Measurements from ENCODE around the gene SRRM2.

Gene SRRM2

DNA sequence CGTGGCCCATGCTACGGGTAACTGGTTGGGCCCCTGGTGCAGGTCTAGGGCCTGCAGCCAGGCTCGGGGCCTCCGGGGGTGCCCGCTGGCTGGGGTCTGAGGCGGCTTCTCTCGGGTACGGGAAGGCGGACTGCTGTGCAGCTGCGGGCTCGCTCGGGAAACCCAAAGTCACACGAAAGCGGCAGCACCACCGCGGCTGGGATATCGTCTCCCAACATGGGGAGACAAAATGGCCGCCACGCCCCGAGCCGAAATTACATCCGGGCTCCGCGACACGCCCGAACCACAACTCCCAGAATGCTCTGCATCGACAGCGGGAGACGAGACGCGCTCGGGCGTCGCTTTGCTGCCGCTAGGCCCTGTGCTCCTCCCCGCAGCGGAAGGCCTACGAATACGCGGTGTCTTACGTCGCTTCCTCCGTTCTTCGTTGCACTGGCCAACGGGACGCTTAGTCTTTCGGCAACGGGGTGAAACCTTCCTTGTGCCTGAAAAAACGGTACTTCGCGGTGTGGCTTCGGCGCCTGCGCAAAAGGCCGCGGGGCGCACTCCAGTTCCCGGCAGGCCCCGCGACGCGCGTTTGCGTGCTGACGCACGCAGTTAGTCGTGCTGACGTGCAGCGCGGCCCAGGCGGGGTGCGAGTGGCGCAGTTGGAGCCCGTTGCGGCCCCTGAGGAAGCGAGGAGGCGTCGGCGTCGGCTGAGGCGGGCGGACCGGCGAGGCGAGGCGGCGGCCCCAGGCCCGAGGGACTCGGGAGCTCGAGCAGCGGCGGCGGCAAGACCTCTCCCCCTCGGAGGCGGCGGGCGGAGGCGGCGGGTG is at the start of gene SRRM2:
SRRM2 (plus strand) TSS at position 604 of the 815 bp plus-strand sequence. CDS start 3,727 bp downstream, outside the sequence.
- peak; percentile 88 to 90 for DNase-seq (ENCODE audit: low read depth in 2 of 2)

DNA sequence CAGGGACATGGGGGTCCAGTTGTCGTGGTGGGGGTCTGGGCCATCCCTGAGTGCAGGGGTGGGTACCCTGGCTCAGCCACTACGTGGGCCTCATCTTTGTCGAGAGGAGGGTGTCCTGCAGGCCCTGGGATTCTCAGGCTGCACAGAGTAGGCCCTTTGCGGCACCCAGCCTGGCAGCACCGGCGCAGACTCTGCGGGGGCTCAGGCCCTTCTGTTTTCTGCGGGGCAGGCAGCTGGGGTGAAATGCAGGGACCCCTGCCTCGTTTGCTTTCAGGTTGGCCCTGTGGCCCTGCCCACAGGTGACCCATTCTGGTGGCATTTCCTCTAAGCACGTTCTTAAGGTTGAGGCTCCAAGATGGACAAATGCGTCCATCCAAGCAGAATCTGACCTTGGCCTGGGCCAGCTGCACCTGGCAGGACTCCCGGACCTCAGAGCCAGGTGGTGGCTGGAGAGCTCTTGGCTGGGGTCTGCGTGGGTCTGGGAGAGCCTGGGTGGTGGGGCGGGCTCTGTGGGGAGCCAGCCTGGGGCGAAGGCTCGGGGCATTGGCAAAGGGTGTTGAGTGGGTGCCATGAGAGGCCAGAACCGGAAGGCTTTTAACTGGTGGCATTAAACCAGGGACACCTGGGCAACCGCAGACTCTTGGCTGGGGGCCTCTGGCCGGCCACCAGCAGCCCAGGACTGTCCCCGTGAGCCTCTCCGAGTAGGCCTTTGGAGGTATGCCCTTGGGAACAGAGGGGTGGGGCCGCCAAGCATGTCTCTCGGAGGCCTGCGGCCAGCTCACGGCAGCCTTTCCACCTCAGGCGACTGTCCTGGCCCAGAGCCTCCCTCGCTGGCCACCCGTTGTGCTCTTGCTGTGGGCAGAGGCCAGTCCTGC is 49.3 kb upstream of the SRRM2 start:
- no peak for DNase-seq (ENCODE audit: low read depth in 2 of 2)

DNA sequence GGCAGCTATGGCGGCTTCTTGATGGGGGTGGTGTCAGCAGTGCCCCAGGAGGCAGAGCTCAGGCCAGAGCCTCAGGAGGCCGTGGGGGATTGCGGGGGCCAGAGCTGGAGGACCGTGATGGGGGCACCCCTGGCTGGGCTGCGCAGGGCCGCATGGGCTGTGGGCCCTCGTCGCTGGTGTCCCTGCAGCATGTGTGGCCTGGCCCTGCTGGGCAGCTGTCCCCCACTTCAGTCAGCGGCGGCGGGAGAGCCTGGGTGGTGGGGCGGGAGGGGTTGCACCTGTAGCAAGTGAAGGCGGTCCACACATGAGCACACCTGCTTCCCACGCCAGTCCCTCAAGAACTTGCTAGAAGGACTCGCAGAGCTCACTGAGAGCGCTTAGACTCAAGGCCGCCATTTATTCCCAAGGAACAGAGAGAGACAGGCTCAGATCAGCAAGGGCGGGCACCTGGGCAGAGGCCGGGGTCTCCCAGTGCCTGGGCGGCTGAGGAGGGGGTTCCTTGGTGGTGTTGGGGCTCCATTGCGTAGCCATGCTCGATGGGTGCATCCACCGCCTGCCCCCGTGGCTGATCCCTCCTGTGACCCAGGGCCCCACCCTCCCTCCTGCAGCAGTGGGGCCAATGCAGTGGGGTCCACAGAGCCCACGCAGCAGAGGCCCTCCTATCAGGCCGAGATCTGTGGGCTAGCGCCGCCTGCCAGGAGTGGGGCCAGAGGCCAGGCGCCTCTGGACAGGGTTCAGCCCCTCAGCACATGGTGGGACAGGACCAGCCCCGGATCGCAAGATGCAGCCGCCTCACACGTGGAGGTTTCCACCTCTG is 48.1 kb upstream of the SRRM2 start:
- no peak for DNase-seq (ENCODE audit: low read depth in 2 of 2)

DNA sequence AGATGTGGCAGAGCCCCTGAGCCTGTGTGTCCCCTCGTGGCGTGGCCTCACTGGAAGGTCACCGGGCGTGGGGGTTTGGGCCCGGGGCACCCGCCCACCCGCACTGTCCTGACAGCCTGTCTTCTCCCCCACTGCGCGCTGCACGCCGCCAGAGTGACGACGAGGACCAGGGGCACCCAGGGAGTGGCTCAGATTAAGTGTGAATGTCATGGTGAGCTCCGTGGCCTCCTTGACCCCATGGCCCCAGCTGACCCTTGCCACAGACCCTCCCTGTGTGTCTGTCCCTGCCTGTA is 47.5 kb upstream of the SRRM2 start:
- no peak for DNase-seq (ENCODE audit: low read depth in 2 of 2)

DNA sequence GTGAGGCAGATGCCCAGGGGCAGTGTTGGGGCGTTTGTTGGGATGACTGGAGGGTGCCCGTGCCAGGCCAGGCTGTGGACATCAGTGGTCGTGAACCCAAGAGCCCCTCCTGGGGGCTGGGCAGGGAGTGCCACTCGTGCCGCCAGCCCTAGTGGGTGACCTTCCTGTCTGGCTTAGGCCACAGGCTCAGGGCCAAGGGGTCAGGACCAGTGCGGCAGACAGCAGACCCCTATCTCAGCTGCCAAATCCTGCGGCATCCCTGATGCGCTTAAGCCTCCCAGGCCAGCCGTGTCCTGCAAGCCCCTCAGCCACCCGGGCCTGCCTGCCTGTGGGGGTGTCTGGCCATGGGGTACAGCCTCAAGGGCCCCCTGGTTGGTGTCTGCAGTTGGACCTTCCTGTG is 47.1 kb upstream of the SRRM2 start:
- DNase-seq (ENCODE audit: low read depth in 2 of 2): no peak

DNA sequence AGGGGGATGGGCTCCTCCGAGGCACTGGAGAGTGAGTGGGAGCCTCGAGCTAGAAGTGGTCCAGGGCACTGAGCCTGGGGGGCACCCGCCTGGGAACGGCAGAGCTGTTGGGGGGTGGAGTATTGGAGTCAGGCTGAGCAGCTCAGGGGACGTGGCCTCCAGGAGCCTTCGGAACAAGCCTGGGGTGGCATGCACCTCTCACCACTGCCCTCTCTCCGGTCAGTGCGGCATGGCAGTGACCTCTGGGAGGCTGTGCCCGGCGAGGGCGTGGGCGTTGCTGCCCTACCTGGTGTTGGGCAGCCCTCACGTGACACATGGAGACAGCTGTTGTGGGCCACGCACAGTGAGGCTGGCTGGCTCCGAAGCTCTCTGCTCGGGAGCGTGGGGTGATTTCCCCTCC is 46.4 kb upstream of the SRRM2 start:
- no peak for DNase-seq (ENCODE audit: low read depth in 2 of 2)

DNA sequence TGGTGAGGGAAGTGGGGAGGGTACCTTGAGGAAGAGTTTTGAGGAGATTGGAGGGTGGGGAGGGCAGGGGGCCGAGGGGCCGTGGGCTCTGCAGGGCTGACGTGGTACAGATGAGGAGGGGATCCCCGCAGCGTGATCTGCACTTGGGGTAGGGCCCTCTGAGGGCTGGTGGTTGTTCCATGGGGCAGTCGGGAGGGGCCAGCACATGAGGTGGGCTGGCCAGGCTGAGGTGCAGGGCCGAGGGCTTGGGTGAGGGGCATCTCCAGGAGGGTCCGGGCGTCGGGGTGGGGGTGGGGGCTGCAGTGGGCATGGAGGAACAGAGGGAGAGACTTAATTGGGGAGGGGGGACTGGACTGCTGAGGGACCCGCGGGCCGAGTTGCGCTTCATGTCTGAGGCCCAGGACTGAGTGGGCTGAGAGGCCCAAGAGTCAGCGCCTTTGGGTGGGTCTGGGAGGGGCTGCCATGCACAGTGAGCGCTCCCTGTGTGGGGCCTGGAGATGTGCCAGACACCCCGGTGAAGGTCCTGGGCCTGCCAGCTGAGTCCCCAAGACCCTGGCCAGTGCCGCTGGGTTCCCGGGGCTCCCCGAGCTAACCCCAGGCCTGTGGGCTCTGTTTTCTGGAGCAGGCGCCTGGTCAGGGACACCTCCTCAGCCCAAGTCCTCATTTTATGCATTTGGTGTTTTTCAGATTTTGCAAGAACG is 45.7 kb upstream of the SRRM2 start:
- DNase-seq (ENCODE audit: low read depth in 2 of 2): no peak

DNA sequence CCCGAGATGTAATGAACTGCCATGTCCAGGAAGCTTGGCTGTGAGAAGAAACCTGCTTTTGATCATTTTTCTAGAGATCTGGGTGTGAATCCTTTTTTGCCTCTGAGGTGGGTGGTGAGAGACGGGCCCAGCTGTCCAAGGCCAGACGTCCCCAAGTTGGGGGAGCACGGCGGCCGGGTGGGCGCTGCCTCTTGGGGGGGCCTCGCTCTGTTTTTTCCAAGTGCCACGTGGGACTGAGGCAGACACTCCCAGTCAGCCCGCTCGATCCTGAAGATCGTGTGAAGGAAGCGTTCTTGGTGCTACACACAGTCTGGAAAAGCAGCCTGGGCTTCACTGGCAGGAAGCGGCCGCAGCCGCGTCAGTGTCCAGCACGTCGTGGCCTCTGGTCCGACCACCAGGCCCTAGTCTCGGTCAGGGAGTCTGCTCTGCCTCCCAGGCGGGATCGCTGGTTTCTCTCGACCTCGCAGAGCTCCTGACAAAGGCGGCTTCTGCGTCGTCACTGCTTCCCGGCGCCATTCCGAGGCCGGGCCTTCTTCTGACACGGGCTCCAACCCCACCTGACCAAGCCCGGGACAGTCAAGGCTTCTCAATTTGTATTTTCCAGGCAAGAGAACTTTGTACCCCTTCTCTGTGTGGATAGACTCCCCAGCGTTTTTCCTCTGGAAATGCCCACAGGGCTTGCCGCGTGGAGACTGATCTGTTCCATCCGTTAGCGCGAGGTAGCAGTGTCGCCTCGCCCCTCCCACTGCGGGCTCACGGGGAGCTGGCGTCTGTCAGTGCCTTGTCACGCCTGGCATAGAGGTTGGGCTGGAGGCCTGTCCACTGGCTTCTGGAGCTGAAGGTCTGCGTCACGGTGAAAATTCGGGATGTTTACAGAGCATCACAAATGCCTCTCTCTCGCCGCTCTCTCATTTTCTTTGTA is 44.8 kb upstream of the SRRM2 start:
- DNase-seq (ENCODE audit: low read depth in 2 of 2): no peak

DNA sequence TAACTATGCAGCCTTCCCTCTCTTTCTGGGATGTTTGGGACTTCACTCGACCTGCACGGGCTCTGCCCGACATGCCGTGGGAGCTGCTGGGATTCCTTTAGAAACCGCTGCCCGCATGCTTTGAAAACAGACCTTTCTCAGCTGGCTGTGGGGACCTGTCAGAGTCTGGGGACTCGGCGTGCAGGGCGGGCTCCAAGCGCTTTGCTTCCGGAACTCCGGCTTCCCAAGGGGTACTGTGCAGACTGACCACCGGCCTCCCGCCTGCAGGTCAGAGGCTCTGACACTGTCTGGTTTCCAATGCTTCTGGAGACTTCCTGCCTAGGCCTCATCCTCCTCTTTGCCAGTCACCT is 44.2 kb upstream of the SRRM2 start:
- DNase-seq (ENCODE audit: low read depth in 2 of 2): no peak

DNA sequence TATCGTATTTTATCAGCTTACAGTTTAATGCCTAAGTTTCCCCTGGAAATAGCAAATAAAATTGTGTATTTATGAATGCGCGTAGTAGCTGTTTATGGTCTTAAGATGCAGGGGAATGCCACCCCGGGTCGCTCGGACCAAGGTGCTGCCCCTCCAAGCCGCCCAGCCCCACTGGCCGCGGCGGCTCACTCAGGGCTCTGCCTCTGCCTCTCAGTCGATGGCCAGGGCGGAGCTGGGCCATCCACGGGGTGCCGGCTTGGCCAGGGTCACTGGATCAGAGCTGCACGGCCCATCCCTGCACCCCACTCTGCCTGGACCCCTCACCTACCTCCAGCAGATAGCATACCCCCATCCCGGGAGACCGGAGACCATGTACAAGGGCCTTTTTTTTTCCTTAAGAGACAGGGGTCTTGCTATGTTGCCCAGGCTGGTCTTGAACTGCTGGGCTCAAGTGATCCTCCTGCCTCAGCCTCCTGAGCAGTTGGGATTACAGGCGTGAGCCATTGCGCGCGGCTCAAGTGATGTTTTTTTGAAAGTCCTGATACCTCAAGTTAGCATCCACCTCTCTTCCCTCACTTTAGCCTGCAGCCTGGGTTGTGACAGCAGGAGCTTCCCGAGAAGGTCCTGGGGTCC is 43.4 kb upstream of the SRRM2 start:
- DNase-seq (ENCODE audit: low read depth in 2 of 2): no peak

DNA sequence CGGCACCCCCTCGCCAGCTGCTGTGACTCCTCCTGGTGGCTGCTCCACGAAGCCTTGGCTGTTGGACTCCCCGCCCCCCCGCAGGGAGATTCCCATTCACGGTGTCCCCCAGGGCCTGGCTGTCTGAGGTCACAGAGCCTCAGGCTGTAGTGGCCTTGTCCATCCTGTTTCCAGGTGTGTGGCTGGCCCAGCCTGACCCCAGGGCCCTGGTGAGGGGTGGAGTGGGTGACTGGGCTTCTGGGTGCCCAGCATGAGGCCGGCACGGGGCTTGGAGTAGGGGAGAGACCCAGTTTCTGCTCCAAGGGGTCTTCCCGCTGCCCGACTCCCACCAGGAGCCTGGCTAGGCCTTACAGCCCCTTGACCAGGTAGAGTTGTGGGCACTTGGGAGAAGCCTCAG is 42.9 kb upstream of the SRRM2 start:
- DNase-seq (ENCODE audit: low read depth in 2 of 2): no peak

DNA sequence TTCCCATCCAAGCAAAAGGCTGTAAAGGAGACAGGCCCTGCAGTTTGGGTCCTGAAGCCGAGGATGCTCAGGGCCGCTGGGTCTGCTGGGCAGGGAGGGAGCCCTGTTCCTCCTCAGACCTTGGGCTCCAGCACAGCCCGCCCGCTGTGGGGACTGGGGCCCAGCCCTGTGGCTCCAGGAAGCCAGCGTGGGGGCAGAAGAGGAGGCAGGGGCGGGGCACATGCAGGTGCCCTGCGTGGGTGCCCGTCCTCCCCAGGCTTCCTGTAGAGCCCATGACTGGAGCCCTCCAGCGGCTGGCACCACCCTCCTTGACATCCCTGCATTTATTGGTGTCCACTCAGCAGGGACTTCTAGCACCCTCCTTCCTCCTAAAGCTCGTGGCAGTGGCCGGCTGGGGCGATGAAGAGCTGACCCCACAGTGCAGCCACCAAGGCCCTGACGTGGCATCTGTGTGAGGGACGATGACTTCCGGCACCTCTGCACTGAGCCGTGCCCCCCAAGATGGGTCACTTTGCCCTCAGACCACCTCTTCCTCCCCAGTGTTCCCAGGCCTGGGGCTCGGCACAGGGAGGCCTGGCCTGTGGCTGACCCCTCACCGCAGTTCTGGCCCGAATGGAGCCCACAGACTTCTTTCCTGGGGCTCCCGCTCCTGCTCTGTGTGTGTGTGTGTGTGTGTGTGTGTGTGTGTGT is 42.3 kb upstream of the SRRM2 start:
- DNase-seq (ENCODE audit: low read depth in 2 of 2): no peak

DNA sequence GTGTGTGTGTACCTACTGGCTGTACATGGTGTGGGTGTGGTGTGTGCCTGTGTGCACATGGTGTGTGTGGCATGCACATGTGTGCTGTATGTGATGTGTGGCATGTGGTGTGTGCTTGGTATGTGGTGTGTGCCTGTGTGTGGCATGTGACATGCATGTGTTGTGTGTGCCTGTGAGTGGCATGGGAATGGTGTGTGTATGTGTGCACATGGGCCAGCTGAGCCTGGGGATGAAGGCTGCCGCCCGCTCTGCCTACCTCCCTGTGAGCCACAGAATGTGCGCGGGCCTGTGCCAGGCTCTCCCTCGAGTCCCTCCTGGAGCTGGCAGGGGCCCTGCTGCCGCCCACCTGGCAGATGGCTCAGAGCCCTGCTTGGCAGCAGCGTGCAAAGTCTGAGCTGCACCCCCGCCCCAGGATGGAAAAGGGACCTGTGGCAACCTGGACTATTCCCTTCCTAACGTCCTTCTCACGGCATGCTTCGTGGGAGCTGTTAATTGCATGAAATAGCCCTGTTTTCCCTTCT is 41.7 kb upstream of the SRRM2 start:
- no peak for DNase-seq (ENCODE audit: low read depth in 2 of 2)

DNA sequence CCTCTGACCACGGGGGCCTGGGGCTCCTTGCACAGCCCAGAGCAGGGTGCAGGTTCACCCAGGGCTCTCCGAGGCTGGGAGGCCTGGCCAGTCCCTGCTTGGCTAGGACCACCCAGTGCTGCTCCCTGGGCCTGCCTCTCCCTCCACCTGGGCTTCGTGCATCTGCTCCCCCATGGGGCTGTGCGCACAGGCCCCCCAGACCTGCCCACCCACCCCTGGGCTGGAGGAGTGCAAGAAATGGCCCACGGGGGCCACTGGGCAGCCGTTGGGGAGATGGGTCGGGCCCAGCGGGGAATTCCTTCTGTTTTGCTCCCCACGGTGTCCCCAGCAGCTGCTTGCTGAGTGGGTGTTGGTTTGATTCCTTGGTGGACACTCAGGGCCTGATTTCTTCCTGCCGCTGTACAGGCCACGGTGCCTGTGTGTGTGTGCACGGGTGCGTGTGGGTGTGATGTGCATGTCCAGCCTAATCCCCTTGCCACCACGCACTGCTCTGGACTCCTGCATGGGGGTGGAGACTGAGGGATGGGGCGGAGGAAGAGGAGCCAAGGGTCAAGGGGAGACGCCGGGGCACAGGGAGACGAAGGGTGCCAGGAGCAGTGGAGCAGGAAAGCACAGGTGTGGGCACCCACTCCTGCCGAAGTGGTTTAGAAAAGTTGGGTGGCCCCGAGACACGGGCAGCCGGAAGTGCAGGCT is 40.9 kb upstream of the SRRM2 start:
- no peak for DNase-seq (ENCODE audit: low read depth in 2 of 2)

DNA sequence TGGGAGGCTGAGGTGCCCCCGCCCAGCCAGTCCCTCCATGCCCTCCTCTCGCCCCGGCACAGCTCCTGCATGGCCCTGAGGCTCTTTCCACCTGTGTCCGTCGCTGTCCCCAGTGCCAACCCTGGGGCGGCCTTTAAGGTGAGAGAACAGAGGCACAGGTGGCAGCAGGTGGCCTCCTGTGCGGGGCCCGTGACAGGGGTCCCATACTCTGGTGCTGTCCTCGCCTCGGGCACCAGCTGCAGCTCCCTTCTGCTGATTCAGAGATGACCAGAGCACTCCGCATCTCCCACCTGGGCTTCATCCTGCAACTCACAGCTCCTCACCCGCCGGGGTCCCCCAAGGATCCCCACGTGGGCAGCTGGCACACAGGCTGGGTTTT is 40.4 kb upstream of the SRRM2 start:
- no peak for DNase-seq (ENCODE audit: low read depth in 2 of 2)

DNA sequence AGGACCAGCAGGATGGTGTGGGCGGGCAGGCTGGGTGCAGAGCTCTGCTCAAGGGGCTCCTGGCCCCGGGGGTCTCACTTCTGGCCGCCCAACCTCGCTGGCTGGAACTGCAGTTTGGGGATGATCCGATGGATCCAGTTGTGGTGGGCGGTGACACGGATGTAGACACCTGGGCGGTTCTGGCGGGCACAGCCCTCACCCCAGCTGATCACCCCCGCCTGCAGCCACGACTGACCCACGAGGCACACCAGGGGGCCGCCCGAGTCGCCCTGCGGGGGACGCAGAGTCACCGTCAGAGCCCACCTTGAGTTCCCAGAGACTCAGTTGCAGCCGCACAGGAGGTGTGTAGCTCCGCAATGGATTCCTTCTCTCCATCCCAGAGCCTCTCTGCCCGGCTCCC is 39.9 kb upstream of the SRRM2 start:
- DNase-seq (ENCODE audit: low read depth in 2 of 2): no peak

DNA sequence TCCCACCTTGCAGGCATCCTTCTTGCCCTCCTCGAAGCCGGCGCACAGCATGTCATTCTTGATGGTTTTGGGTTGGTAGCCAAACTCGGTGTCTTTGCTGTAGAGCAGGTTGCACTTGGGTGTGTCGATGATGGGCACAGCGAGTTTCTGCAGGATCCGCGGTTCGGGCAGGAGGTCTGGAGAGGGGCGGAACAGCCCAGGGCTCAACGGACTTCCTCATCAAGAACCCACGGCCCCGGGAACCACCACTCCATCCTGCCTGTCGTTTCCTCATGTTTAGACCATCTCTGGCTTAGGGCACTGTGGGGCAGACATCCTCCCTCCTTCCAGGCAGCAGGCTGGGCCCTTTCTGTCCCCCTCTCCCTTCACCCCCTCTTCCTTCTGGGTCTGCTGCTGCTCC is 38.9 kb upstream of the SRRM2 start:
- DNase-seq (ENCODE audit: low read depth in 2 of 2): no peak

DNA sequence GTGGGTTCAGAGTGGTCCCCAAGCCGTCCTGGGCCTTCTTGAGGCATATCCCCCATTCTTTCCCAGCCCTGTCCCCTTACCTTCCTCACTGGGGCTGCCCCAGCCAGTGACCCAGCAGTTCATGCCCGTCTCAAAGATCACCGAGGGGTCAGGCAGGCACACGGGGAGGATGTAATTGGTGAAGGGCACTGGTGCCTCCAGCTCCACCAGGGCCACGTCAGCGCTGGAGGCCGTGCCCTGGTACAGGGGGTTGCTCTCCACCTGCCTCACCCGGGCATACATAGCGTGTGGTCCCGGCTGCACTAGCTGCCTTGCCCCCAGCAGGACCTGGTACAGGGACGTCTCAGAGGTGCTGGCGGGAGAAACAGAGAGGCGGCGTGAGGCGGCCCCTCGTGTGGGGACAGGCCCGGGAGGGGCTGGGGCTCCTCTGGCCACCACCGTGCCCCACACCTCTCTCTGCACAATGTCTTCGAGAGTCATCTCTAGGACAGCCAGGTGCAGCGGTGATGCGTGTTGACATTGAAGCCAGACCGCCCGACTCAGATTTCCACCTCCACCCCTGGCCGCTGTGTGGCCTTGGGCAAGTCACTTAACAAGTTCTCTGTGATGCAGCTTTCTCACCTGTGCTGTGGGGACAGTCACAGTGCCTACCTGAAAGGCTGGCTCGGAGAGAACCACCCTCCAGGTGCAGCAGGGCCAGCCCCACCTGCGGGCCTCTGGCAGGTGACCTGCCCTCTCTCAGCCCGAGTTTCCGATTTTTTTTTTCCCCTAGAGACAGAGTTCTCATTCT is 38.3 kb upstream of the SRRM2 start:
- no peak for DNase-seq (ENCODE audit: low read depth in 2 of 2)

All from stimulated activated CD4-positive, alpha-beta T cell treated with anti-CD3 and anti-CD28 coated beads, Interleukin-12 subunit alpha, Interleukin-12 subunit beta, amount 100 ng/mL, for 24 hours (primary cell).